AG09319 (cell line): ENCODE data around the gene PDZD8.

Experiments
- DNase-seq: peaks from one replicate; pipeline ENCODE4 v3.0.0-alpha.2; 2010; ENCODE audit warnings: low read depth; ENCODE audit errors: extremely low read depth
- TF ChIP-seq, protein P1 (sequence below): IDR thresholded peaks from 2 replicates; pipeline ENCODE4 v1.5.1; 2011; ENCODE audit warnings: low read depth, mild to moderate bottlenecking, inconsistent platforms, low read length, moderate library complexity

Gene PDZD8

DNA sequence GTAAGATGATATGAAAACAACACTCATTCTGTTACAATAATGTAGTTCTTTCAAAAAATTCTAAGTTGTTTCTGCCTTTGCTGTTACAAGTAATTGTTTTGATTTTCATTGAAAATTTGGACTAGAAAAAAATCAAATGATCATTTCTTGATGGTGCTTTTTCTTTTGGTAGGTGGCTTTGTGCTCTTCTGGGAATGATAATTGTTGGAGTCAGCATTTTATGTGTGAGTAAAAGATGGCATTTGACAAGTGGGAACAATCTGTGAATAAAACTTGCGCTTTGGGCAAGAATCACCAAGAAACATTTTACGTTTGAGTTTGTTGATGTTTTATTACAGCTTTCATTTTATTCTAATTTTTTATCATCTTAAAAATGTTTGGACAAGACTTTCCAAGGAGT, 108.4 kb downstream of the PDZD8 start:
- no peak for DNase-seq
- TF ChIP-seq, protein P1, sequence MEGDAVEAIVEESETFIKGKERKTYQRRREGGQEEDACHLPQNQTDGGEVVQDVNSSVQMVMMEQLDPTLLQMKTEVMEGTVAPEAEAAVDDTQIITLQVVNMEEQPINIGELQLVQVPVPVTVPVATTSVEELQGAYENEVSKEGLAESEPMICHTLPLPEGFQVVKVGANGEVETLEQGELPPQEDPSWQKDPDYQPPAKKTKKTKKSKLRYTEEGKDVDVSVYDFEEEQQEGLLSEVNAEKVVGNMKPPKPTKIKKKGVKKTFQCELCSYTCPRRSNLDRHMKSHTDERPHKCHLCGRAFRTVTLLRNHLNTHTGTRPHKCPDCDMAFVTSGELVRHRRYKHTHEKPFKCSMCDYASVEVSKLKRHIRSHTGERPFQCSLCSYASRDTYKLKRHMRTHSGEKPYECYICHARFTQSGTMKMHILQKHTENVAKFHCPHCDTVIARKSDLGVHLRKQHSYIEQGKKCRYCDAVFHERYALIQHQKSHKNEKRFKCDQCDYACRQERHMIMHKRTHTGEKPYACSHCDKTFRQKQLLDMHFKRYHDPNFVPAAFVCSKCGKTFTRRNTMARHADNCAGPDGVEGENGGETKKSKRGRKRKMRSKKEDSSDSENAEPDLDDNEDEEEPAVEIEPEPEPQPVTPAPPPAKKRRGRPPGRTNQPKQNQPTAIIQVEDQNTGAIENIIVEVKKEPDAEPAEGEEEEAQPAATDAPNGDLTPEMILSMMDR = no peak

DNA sequence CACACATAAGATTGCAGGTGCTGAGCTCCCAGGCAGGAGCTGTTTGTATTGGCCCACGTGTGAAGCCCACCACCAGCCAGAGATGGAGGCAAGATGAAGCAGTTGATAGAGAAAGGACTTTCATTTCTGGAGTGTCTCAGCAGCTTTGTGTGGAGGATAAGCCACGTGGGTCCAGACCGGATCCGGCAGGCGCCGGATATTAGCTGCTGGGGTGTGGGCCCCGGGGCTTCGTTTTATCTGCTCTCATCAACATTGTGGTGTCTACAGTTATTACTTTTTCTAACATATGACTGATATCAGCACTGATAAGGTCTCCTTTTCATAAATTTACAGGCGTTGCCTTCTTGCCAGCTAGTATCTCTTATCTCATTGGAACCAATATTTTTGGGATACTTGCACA, 108.8 kb downstream of the PDZD8 start:
- TF ChIP-seq, protein P1 = no peak
- DNase-seq = no peak

DNA sequence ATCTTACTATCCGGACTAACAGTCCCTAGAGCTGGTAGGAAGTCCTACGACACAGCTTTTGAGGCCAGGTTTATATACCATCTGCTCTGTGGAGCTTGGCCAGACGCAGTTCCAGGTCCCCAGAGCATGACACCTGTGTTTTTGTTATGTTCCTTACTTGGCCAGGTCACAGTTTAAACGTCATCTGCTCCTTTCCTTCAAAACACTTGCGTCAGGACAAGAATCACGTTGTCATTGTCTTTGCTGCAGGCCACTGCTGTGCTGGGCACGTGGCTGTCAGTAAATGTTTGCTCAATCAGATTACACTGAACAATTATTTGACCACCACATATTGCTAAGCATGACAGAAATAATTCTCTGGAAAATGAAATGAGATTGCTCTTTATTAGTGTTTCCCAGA, 110.5 kb downstream of the PDZD8 start:
- no peak for DNase-seq
- TF ChIP-seq, protein P1 = no peak

DNA sequence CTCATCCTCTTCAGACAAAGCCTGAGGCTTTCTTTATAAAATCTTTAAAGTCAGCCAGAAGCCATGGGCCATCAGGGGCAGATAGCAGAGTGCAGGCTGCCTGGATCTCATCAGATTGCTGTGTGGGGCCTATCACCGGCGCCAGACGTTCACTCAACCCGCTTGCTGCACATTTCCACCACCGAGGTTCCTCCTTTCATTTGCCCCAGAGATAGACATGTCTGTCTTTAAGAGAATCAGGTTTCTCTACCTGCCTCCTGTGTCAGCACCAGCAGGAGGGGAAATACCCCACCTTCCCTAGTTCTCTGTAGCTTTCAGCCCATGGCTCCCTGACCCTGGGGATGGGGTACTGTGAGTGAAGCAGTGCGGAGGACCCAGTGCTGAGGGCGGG, 112.3 kb downstream of the PDZD8 start:
- DNase-seq = no peak
- TF ChIP-seq, protein P1 = no peak

DNA sequence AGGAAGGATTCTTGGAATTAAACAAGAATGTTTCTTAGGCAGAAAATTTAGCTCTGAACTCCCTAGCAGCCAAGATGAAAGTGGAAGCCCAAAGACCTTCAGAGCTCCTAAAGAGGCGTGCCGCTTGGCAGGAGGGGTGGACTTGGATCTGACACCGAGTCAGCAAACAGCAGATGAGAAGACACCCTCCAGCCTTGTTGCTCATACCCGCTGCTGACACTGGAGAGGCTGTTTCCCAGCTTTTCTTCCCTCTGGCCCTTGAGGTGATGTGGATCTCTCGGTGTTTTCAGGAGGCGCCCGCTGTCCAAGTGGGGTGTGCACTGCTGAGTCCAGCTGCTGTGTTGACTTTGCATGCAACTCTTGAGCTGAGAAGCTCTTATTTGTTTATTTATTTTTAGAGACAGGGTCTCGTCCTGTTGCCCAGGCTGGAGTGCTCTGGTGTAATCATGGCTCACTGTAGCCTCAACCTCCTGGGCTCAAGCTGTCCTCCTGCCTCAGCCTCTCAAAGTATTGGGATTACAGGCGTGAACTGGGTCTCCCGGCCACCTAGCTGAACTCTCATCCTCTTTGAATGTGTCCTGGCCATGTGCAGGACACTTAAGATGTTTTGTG, 112.8 kb downstream of the PDZD8 start:
- DNase-seq = no peak
- TF ChIP-seq, protein P1 = no peak

DNA sequence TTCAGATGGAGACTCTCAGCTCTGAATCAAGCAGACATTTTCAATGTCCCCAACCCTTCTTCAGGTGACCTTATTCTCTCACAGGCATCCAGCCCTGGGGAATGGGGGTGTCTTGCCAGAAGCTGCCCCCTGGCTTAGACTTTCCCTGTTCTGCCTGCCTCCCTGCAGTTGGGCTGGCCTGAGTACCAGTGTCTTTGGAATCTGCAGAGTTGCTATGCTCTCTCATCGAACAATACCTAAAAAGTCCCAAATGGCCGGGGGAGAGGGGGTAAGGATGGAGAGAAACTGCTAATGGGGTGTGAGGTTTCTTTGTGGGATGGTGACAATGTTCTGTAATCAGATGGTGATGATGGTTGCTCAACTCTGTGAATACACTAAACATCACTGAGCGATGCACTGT, 113.7 kb downstream of the PDZD8 start:
- no peak for DNase-seq
- TF ChIP-seq, protein P1 = no peak

DNA sequence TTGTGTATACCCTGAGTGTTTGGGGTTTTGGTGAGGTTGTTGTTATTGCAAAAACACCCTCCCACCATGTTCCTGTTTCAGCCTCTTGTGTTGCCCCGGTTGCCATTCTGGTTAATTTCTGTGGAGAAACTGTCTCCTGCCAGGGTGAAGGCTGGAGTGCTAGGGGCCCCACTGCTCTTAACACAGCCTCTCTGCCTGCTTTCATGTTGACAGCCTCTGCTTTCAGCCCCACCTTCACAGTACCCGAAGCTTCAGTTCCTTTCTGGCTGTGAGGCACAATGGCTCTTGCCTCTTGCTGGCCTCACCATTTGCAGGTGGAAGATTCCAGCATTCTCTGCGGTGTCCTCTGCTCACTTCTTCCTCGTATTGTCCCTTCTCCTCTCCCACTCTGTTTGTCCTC, 115.2 kb downstream of the PDZD8 start:
- no peak for DNase-seq
- TF ChIP-seq, protein P1 = no peak
